Osteocyte (in vitro differentiated cells): ENCODE data around the gene CHD3. TPM values are rescaled to one million over a fixed set of nuclear protein-coding genes. Genes with fewer than 3 reads are reported as not detected.

ENCODE experiments used
- DNase-seq: peaks from one replicate; pipeline ENCODE4 v3.0.0; 2021; ENCODE audit warnings: mixed read lengths; ENCODE audit not compliant: unreplicated experiment; ENCODE audit errors: extremely low spot score
- H3K27ac Mint-ChIP-seq: one replicate; pipeline ENCODE4 v1.8.0; 2021; ENCODE audit warnings: mild to moderate bottlenecking, mixed read lengths; ENCODE audit not compliant: unreplicated experiment
- H3K27me3 Mint-ChIP-seq: one replicate; pipeline ENCODE4 v1.8.0; 2021; ENCODE audit warnings: mixed read lengths; ENCODE audit not compliant: unreplicated experiment
- H3K36me3 Mint-ChIP-seq: one replicate; pipeline ENCODE4 v1.8.0; 2021; ENCODE audit warnings: mixed read lengths; ENCODE audit not compliant: unreplicated experiment
- H3K4me1 Mint-ChIP-seq: one replicate; pipeline ENCODE4 v1.8.0; 2021; ENCODE audit warnings: mixed read lengths; ENCODE audit not compliant: unreplicated experiment
- H3K4me3 Mint-ChIP-seq: one replicate; pipeline ENCODE4 v1.8.0; 2021; ENCODE audit warnings: mild to moderate bottlenecking, moderate library complexity, mixed read lengths; ENCODE audit not compliant: unreplicated experiment
- H3K9me3 Mint-ChIP-seq: one replicate; pipeline ENCODE4 v1.8.0; 2021; ENCODE audit warnings: mixed read lengths; ENCODE audit not compliant: unreplicated experiment
- total RNA-seq: library from RNA; stranded (reverse); gene quantifications from 2 replicates; pipeline ENCODE4 v1.2.1, GENCODE V29; 2021
- TF ChIP-seq, protein P1 (sequence below): fragments of 200-600 bp; sonication (generic); IDR thresholded peaks from 2 replicates; pipeline ENCODE4 v1.5.0; 2021; ENCODE audit warnings: antibody characterized with exemption, mild to moderate bottlenecking, moderate library complexity

CHD3 gene
- total RNA-seq, 1 donor from 2014 or later = 206 TPM

DNA sequence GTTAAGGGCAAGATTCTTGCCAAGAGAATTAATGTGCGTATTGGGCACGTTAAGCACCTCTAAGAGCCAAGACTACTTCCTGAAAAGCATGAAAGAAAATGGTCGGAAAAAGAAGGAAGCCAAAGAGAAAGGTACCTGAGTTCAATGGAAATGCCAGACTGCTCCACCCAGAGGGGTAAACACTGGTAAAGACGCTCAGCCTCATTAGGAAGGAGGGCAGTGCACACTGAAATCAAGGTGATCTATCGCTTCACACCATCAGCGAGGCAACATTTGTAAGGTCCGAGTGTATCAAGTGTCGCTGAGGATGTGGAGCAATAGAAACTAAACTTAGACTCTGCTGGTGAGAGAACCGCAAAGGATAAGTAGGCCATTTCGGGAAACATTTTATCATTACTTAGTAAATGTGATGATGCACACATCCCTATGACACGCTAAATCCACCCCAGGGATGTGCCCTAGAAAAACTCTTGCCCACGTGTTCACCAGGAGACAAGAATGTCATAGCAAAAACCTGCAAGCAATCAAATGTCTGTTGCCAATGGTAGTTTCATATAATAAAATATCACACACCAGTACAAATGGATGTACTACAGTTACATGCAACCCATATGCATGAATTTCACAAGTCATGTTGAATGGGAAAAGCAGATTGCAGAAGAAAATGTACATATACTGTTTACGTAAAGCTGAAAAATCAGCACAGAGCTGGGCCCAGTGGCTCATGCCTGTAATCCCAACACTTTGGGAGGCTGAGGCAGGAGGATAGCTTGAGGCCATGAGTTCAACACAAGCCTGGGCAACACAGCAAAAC lies 67.0 kb downstream of the CHD3 start:
- no peak overlapping the region for H3K4me3 Mint-ChIP-seq
- no peaks in the 10 kb centered on the region for H3K36me3 Mint-ChIP-seq
- DNase-seq = no peak
- no peaks in the 10 kb centered on the region for H3K27me3 Mint-ChIP-seq
- H3K27ac Mint-ChIP-seq = no peak overlapping the region
- H3K4me1 Mint-ChIP-seq = peaks cover 4% of the 10 kb centered on the region
- H3K9me3 Mint-ChIP-seq = no peaks in the 10 kb centered on the region
- TF ChIP-seq, protein P1, sequence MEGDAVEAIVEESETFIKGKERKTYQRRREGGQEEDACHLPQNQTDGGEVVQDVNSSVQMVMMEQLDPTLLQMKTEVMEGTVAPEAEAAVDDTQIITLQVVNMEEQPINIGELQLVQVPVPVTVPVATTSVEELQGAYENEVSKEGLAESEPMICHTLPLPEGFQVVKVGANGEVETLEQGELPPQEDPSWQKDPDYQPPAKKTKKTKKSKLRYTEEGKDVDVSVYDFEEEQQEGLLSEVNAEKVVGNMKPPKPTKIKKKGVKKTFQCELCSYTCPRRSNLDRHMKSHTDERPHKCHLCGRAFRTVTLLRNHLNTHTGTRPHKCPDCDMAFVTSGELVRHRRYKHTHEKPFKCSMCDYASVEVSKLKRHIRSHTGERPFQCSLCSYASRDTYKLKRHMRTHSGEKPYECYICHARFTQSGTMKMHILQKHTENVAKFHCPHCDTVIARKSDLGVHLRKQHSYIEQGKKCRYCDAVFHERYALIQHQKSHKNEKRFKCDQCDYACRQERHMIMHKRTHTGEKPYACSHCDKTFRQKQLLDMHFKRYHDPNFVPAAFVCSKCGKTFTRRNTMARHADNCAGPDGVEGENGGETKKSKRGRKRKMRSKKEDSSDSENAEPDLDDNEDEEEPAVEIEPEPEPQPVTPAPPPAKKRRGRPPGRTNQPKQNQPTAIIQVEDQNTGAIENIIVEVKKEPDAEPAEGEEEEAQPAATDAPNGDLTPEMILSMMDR = no peak

DNA sequence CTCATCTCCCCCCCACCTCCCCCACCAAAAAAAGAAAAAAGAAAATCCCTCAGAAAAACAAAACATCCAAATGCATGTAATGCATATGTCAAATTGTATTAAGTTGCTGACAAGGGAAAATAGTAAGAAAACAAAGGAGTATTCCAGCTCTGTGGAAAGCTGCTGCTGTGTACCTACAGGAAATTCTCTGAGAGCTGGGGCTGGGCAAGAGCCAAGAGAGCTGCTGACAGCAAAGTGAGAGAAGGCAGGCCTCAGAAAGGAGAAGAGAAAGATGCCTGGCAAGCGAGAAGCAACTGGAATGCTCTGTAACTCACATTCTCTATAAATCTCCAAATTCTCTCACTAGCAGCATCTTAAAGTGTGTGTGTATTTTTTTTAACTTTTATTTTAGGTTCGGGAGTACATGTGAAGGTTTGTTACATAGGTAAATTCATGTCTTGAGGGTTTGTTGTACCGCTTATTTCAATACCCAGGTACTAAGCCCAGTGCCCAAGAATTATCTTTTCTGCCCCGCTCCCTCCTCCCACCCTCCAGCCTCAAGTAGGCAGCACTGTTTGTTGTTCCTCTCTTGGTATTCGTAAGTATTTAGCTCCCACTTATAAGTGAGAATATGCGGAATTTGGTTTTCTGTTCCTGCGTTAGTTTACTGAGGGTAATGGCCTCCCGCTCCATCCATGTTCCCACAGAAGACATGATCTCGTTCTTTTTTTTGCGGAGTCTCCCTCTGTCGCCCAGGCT lies 67.8 kb downstream of the CHD3 start:
- no peak overlapping the region for H3K4me3 Mint-ChIP-seq
- H3K9me3 Mint-ChIP-seq = no peaks in the 10 kb centered on the region
- peaks cover 4% of the 10 kb centered on the region for H3K4me1 Mint-ChIP-seq
- DNase-seq = no peak
- H3K36me3 Mint-ChIP-seq = no peaks in the 10 kb centered on the region
- no peak overlapping the region for H3K27ac Mint-ChIP-seq
- TF ChIP-seq, protein P1 = no peak
- no peaks in the 10 kb centered on the region for H3K27me3 Mint-ChIP-seq

DNA sequence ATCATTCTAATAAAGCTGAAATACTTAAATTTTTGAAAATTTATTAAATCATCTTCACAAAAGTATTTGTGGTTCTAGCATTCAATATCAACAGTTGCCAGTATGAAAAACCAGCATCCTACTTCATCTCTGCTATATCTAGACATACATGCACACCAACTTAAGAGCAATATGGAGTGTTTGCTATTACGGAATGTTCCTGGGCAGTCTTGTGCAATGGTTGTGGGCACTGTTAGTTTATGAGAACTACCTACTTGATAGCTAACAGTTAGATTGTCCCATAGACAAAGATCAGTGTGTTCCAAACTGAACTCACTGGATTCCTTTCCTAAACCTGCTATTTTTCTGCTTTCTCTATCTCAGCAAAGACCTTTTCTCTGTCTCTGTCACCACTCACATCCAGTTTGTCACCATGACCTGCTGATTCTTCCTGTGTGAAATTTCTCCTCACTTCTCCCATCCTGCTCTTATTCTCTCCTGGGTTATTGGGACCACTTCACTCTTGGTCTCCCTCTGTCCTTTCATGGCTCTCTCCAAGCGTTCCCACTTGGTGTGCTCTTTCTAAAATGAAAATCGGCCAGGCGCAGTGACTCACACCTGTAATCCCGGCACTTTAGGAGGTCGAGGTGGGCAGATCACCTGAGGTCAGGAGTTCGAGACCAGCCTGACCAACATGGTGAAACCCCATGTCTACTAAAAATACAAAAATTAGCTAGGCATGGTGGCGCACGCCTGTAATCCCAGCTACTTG lies 71.1 kb downstream of the CHD3 start:
- no peaks in the 10 kb centered on the region for H3K9me3 Mint-ChIP-seq
- peaks cover 4% of the 10 kb centered on the region for H3K4me1 Mint-ChIP-seq
- no peak overlapping the region for H3K27ac Mint-ChIP-seq
- TF ChIP-seq, protein P1 = no peak
- DNase-seq = no peak
- no peak overlapping the region for H3K4me3 Mint-ChIP-seq
- peaks cover 5% of the 10 kb centered on the region for H3K27me3 Mint-ChIP-seq
- H3K36me3 Mint-ChIP-seq = no peaks in the 10 kb centered on the region

DNA sequence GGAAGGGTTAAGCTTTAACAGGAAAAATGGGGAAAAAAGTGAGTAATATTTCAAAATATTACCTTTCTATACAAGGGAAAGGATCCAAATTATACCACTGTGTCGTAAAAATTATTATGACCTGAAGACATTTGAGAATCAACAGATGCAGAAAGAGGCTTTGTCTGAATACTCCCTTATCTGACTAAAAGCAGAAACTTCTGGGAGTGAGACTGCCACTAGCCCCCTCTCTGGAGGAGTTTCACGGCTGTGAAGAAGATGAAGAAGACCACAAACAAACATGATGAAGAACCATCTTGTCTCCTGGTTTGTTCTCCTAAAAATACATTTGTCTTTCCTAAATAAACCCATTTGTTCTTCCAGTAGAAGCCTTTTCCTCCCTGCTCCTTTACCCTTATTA lies 72.8 kb downstream of the CHD3 start:
- H3K27ac Mint-ChIP-seq = no peak overlapping the region
- no peak for DNase-seq
- no peaks in the 10 kb centered on the region for H3K36me3 Mint-ChIP-seq
- H3K4me3 Mint-ChIP-seq = no peak overlapping the region
- H3K9me3 Mint-ChIP-seq = no peaks in the 10 kb centered on the region
- H3K4me1 Mint-ChIP-seq = peaks cover under 1% of the 10 kb centered on the region
- peaks cover 5% of the 10 kb centered on the region for H3K27me3 Mint-ChIP-seq
- TF ChIP-seq, protein P1 = no peak

Other genes starting within 250 kb of the CHD3 start
- gene ATP1B2, start 237.9 kb upstream of the CHD3 start, total RNA-seq = 2.4 and 3.0 TPM in 2 replicates
- 98.7 and 99.5 TPM in 2 replicates for gene TP53, start 201.3 kb upstream of the CHD3 start, total RNA-seq
- gene WRAP53, start 200.3 kb upstream of the CHD3 start, total RNA-seq = 11.8 and 13.4 TPM in 2 replicates
- 12.3 and 12.7 TPM in 2 replicates for gene EFNB3, start 183.6 kb upstream of the CHD3 start, total RNA-seq
- gene DNAH2, start 171.0 kb upstream of the CHD3 start, total RNA-seq = 0.03 and 0.05 TPM in 2 replicates
- gene KDM6B, start 54.6 kb upstream of the CHD3 start, total RNA-seq = 52.9 and 53.7 TPM in 2 replicates
- gene TMEM88, start 33.7 kb upstream of the CHD3 start, total RNA-seq = 3.4 TPM in 2 replicates
- 65.8 and 66.2 TPM in 2 replicates for gene NAA38, start 31.2 kb upstream of the CHD3 start, total RNA-seq
- 8.5 and 10.2 TPM in 2 replicates for gene CYB5D1, start 30.8 kb upstream of the CHD3 start, total RNA-seq
- 2.3 and 3.0 TPM in 2 replicates for gene RNF227, start 27.5 kb downstream of the CHD3 start, total RNA-seq
- gene KCNAB3, start 41.1 kb downstream of the CHD3 start, total RNA-seq = 2.6 and 3.7 TPM in 2 replicates
- gene TRAPPC1, start 43.2 kb downstream of the CHD3 start, total RNA-seq = 122 and 127 TPM in 2 replicates
- gene CNTROB, start 43.4 kb downstream of the CHD3 start, total RNA-seq = 30.2 and 30.9 TPM in 2 replicates
- gene GUCY2D, start 113.8 kb downstream of the CHD3 start, total RNA-seq = not detected in 2 replicates
- not detected in 2 replicates for gene ALOX15B, start 150.3 kb downstream of the CHD3 start, total RNA-seq
- gene ALOX12B, start 198.9 kb downstream of the CHD3 start, total RNA-seq = not detected in 2 replicates
- not detected in 2 replicates for gene ALOXE3, start 229.7 kb downstream of the CHD3 start, total RNA-seq
- gene HES7, start 235.3 kb downstream of the CHD3 start, total RNA-seq = 2.0 and 2.3 TPM in 2 replicates